GM13977 (cell line): ENCODE results near the gene PCNT.

Source experiments
- DNase-seq: peaks from one replicate; pipeline ENCODE4 v3.0.0; 2012; ENCODE audit warnings: low spot score
- in situ Hi-C: fragments of 300-500 bp; cut with MboI; formaldehyde crosslinking; loops from one replicate; pipeline ENCODE4 v1.12.0; 2022; ENCODE audit warnings: low sequenced_read_pairs, low pct_unique_long_range_greater_than_20kb, mixed read lengths, inconsistent platforms; ENCODE audit not compliant: unreplicated experiment
- TF ChIP-seq, protein P1 (sequence below): IDR thresholded peaks from 2 replicates; pipeline ENCODE4 v1.5.1; 2012; ENCODE audit warnings: mild to moderate bottlenecking, control low read depth; ENCODE audit not compliant: insufficient read depth; ENCODE audit errors: extremely low read depth, missing control alignments

The PCNT gene

GRCh38 chr21:46410516-46410915 is 86.6 kb downstream of the PCNT start:
- TF ChIP-seq, protein P1, sequence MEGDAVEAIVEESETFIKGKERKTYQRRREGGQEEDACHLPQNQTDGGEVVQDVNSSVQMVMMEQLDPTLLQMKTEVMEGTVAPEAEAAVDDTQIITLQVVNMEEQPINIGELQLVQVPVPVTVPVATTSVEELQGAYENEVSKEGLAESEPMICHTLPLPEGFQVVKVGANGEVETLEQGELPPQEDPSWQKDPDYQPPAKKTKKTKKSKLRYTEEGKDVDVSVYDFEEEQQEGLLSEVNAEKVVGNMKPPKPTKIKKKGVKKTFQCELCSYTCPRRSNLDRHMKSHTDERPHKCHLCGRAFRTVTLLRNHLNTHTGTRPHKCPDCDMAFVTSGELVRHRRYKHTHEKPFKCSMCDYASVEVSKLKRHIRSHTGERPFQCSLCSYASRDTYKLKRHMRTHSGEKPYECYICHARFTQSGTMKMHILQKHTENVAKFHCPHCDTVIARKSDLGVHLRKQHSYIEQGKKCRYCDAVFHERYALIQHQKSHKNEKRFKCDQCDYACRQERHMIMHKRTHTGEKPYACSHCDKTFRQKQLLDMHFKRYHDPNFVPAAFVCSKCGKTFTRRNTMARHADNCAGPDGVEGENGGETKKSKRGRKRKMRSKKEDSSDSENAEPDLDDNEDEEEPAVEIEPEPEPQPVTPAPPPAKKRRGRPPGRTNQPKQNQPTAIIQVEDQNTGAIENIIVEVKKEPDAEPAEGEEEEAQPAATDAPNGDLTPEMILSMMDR = no peak
- in situ Hi-C loops = no loop called here
- no peak for DNase-seq

- no peak for DNase-seq
- TF ChIP-seq, protein P1 = no peak
- in situ Hi-C loops = no loop called here
Measured at GRCh38 chr21:46411236-46411635, 87.3 kb downstream of the PCNT start.

- DNase-seq = no peak
- TF ChIP-seq, protein P1 = no peak
- in situ Hi-C loops = no loop called here
Measured at GRCh38 chr21:46411691-46412090, 87.7 kb downstream of the PCNT start.

DNA sequence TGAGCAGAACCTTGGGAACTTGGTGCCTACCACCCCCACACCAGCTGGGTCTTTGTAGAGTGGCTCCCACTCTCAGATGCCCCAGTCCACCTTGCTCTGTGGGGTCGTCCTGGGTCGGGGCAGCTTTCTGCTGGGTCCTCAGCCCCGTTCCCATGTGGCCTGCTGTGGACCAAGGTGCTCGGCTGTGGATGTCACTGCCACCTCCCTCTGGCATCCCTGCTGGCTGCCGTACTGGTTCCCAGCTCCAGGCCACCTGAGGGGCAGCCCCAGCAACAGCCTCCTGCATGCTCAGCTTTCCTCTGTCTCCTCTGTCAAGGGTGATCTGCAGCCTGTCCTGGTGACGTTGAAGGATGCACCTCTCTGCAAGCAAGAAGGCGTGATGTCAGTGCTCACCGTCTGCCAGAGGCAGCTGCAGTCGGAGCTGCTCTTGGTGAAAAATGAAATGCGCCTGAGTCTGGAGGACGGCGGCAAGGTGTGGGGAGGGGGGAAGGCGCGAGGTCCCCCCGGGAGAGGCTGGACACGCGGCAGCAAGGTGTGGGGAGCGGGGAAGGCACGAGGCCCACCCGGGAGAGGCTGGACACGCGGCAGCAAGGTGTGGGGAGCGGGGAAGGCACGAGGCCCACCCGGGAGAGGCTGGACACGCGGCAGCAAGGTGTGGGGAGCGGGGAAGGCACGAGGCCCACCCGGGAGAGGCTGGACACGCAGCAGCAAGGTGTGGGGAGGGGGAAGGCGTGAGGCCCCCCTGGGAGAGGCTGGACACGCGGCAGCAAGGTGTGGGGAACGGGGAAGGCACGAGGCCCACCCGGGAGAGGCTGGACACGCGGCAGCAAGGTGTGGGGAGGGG is 88.8 kb downstream of the PCNT start:
- in situ Hi-C loops = no loop called here
- DNase-seq = no peak
- TF ChIP-seq, protein P1 = no peak

- TF ChIP-seq, protein P1 = no peak
- no peak for DNase-seq
- in situ Hi-C loops = no loop called here
Measured at GRCh38 chr21:46413365-46413696, 89.4 kb downstream of the PCNT start.

DNA sequence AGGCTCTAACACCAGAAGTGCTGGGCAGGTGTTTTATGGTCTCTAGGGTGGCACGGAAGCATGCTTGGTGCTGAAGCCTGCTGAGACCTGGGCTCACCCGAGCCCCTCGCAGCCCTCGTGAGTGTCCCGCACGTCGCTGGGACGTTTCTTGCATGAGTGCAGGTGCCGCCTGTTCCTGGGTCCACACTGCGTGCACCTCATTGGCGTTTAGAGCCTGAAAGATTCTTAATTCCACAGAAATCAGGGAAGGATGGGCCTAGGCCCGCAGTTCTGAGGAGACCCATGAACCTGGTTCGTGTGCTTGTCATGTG is 91.0 kb downstream of the PCNT start:
- in situ Hi-C loops = no loop called here
- TF ChIP-seq, protein P1 = no peak

GRCh38 chr21:46416551-46416950 is 92.6 kb downstream of the PCNT start:
- TF ChIP-seq, protein P1 = no peak
- no peak for DNase-seq
- in situ Hi-C loops = no loop called here

More for the DNA sequence above, 91.0 kb downstream of the PCNT start:
- DNase-seq = no peak
